Urothelium cell line (cell line): ENCODE measurements around the gene THADA.
"Not testable (repeated sequence)": the region's sequence is repeated elsewhere in the genome, so short reads cannot be mapped to it uniquely, and the experiment has no call there.

Experiments
- DNase-seq: peaks from one replicate; pipeline ENCODE4 v3.0.0; 2011; ENCODE audit warnings: low spot score, mixed read lengths
- FAIRE-seq: peaks from 2 replicates; lab custom pipeline; 2011; peaks lifted over from hg19 to GRCh38; lab: Jason Lieb, UNC

Gene THADA

DNA sequence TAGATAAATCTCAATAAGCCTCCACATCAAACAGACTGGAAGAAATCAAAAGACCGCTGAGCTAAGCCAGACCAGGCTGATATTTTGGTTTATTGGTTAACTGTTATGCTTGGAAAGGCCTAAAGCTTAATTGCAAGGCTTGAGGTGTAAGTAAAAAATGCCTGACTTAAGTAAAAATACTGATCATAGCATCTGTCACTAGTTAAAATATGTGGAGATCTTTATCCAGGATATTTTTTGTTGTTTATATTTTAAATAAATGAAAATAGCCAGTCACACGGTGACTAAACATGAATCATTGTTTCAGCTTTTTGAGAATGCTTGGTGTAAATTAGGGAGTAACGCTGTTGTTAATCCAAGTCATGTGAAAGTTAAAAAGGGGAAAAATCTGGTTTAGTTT, 127.9 kb downstream of the THADA start:
- FAIRE-seq (no peak), DNase-seq (no peak)

GRCh38 chr2:43465234-43465633, 130.6 kb downstream of the THADA start:
- no peak for DNase-seq
- no peak for FAIRE-seq

DNA sequence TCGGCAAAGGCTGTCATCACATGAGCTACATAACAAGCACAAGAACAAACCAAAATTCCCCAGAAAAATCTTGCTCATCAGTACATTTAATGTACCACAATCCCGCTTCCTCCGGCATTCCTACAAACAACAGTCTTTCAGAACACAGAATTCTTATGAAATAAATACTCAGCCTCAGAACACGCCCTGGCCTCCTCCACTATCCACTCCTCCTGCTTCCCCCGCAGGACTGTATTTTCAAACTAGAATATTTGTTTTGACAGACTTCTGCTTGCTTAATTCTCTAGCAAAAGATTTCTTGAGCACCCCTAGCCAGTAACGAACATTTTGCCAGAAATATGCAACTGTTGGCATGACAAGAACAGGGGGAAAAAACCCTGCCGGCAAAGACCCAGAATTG, 131.2 kb downstream of the THADA start:
- FAIRE-seq (no peak), DNase-seq (no peak)

DNA sequence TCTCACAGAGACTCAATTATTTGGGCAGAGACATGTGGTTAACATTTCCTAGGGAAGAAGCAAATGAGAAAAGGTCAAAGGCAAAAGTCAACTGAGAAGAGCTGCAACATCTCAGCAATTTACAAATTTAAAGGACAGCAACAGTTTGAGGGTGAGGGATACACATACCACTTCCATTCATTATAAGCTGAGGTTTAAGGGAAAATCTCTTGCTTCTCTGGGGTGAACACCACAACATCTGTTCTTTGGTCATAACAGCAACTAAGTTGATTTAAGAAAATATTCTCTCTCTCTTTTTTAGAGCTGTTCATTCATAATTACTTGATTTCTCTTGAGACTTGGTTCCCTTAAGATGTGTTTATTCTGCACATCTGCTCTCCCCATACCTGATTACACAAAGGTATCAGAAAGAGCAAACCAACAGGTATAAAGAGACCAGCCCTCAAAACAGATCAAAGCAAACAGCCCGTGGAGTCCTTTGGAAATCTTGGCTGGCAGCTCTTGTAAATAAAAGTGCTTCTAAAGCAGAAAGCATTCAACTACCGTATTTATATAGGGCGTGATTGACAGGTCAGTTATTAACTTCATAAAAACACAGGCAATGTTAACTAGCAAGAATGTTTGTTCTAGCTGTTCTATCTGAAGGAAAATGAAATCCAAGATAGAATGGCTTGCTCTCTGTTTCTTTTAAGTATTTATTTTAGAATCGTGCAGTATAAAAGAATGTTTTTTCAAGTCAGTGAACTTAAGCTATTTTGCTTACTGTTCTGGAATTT, 132.8 kb downstream of the THADA start:
- DNase-seq (no peak), FAIRE-seq (no peak)

GRCh38 chr2:43461453-43462073, 134.3 kb downstream of the THADA start:
- FAIRE-seq: no peak
- DNase-seq: no peak

GRCh38 chr2:43460611-43461365, 135.1 kb downstream of the THADA start:
- DNase-seq (no peak), FAIRE-seq (no peak)

- DNase-seq (no peak), FAIRE-seq (no peak)
Observed at GRCh38 chr2:43460174-43460546, 135.7 kb downstream of the THADA start.

- DNase-seq (no peak), FAIRE-seq (no peak)
Observed at GRCh38 chr2:43459446-43460173, 136.2 kb downstream of the THADA start.

DNA sequence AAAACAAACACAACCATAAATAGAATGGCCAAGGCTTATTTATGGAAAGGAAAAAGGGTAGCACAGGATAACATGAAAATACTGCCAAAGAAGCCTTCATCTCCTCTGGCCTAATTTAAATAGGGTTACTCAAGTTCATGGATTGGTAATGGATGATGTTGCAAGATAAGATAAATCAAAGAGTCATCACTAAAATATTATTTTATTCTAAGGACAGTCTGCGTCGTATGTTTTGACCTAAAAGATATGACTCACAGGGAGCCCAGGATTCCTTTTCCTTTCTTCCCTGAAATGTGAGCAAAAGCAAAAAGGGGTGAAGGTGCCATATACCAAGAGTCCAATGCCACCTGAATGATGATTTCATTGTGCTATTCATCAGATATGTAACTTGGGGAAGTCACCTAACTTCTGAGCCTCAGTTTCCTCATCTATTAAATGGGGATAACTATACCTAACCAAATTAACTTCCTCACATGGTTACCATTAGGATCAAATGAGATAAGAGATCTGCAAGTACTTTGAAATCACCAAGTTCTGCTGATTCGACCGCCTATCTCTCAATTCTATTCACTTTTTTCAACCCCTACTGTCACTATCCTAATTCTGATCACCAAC, 137.7 kb downstream of the THADA start:
- no peak for FAIRE-seq
- DNase-seq: no peak

DNA sequence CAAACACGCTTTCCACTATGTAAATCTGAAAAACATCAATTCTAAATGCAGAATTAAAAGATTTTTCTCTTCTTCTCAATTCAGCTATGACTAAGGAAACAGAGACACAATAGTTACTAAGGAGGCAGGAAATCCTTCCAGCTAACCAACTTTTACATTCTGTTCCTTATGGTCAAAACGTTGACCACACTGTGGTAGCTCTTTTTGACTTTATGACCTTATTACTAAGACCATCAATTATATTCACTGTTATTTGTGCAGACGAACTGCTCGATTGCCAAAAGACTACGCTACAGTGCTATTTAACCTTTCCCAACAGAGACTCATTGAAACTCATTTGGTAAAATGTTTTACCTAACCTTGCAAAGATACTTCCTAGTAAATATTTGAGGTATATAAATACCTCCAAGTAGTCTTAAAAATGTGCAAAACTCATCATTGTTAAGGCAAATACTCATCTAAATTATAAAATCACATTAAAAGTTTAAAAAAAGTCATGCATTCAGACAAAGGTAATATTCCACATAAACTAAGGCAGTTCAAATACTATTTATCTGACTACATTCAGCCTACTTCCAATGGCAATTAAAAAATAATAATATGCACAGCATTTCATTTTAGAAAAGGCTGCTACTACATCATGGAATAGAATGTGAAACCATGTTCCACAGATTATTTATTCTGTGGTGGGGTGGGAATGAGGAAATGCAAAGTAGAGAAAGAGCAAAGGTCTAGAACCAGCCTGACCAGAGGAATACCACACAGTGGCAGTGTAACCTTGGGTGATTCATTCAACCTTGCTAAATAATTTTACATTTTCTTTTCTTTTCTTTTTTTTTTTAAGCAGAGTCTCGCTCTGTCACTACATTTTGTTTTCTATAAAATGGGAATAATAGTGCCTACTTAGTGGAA, 139.9 kb downstream of the THADA start:
- FAIRE-seq (no peak), DNase-seq (no peak)

GRCh38 chr2:43455296-43455695, 140.5 kb downstream of the THADA start:
- no peak for DNase-seq
- no peak for FAIRE-seq

GRCh38 chr2:43454791-43455190, 141.0 kb downstream of the THADA start:
- no peak for FAIRE-seq
- no peak for DNase-seq

DNA sequence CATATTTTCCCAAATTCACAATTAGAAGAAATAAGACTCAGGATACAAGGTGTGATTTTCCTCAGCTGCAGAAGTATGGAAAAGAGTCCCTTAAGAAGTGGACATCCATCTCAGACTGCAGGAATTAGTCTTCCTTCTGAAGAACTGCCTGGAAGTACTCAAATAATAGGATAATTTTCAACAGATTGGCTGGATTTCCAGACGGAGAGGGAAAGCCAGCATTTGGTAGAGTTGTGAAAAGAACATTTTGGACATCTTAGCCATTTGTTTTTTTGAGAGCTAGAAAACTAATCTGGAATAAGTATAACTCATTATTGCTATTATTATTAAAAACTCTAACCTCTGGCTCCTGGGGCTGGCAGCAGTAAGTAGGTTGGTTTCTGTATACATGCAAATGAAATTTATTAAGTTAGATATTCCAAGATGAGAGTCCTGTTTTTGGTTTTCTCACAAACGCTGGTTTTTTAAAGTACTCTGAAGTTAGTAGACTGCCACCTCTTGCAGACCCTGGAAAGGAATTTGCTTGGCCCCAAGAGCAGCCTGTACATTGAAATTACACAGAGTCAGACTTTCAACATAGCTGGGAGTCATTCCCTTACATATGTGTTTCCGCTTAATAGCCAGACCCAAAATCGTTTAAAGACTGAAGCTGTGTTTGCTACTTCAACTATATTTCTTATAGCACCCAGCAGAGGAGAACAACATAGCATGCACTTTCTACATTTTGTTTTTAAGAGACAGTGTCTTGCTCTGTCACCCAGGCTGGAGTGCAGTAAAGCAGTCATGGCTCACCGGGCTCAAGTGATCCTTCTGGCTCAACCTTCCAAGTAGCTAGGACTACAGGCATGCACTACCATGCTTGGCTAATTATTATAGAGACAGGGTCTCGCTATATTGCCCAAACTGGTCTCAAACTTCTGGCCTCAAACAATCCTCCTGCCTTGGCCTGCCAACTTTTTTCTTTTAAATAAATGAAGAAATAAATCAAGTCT, 142.4 kb downstream of the THADA start:
- DNase-seq (no peak), FAIRE-seq (no peak)

- DNase-seq (no peak), FAIRE-seq (no peak)
Observed at GRCh38 chr2:43452318-43452731, 143.5 kb downstream of the THADA start.

- DNase-seq (no peak), FAIRE-seq (no peak)
Observed at GRCh38 chr2:43450617-43451016, 145.2 kb downstream of the THADA start.

DNA sequence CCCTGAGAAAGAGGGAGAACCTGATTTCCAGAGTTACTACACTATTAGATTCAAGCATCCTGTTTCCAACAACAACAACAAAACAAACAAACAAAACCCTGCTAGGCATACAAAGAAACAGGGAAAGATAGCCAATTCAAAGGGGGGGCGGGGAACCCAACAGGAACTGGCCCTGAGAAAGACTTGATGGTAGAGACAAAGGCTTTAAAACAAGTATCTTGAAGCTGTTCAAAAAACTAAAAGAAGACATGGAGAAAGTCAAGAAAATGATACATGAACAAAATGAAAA, 147.1 kb downstream of the THADA start:
- FAIRE-seq: no peak
- no peak for DNase-seq

- FAIRE-seq (no peak), DNase-seq (no peak)
Observed at GRCh38 chr2:43448011-43448821, 147.6 kb downstream of the THADA start.

- FAIRE-seq, DNase-seq: not testable (repeated sequence)
Observed at GRCh38 chr2:43446755-43447154, 149.1 kb downstream of the THADA start.
